HL-60 (cell line): ENCODE data around the gene L3MBTL1.

Source experiments
- DNase-seq, 2 experiments: peaks; one replicate each; pipeline ENCODE4 v3.0.0-alpha.2; 2010 to 2020; ENCODE audit warnings: low read depth in 1 of 2, low spot score in 1 of 2
- H3K27ac ChIP-seq: fragments of 250-450 bp; sonication (Bioruptor Pico); replicated peaks from 2 replicates; pipeline ENCODE4 v1.5.1; 2020; ENCODE audit warnings: mild to moderate bottlenecking, moderate library complexity
- H3K27me3 ChIP-seq: fragments of 250-450 bp; sonication (Bioruptor Pico); 2 replicates; pipeline ENCODE4 v1.5.1; 2021; ENCODE audit warnings: mild to moderate bottlenecking, moderate library complexity; ENCODE audit not compliant: insufficient read depth, poor library complexity, severe bottlenecking
- H3K4me3 ChIP-seq: replicated peaks from 2 replicates; pipeline ENCODE4 v1.5.1; 2011; ENCODE audit warnings: mild to moderate bottlenecking, control low read depth, low read length; ENCODE audit not compliant: insufficient read depth
- GABPA ChIP-seq: IDR thresholded peaks from 2 replicates; pipeline ENCODE4 v1.6.1; 2012; ENCODE audit warnings: low read depth
- POLR2AphosphoS5 ChIP-seq: IDR thresholded peaks from 2 replicates; pipeline ENCODE4 v1.6.1; 2012; ENCODE audit warnings: low read depth
- SPI1 ChIP-seq: IDR thresholded peaks from 2 replicates; pipeline ENCODE4 v1.6.1; 2012; ENCODE audit warnings: low read depth, mild to moderate bottlenecking, borderline replicate concordance
- TF ChIP-seq, protein P1 (sequence below): IDR thresholded peaks from 2 replicates; pipeline ENCODE4 v1.6.1; 2012; ENCODE audit warnings: low read depth; ENCODE audit not compliant: insufficient replicate concordance
- TF ChIP-seq, protein P2 (sequence below): IDR thresholded peaks from one replicate; pipeline ENCODE4 v1.5.1; 2011; ENCODE audit warnings: low read length, control low read depth, inconsistent platforms; ENCODE audit not compliant: insufficient read depth

Gene L3MBTL1

DNA sequence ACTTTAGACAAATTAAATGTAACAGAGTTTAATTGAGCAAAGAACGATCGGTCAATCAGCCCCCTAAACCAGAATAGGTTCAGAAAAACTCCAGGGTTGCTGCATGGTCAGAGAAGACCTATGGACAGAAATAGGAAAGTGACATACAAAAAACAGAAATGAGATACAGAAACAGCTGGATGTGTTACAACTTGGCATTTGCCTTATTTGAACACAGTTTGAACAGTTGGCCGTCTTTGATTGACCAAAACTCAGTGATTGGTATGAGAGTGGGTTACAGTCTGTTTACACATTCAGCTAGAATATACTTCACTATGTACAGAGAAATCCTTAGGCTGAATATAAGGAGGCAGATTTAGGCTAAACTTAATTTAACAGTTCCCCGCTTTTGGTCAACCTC lies 29.9 kb upstream of the L3MBTL1 start:
- H3K27me3 ChIP-seq: no peaks in the 10 kb centered on the region
- H3K4me3 ChIP-seq: no peak overlapping the region
- TF ChIP-seq POLR2AphosphoS5: no peak
- TF ChIP-seq SPI1: no peak
- TF ChIP-seq, protein P1, sequence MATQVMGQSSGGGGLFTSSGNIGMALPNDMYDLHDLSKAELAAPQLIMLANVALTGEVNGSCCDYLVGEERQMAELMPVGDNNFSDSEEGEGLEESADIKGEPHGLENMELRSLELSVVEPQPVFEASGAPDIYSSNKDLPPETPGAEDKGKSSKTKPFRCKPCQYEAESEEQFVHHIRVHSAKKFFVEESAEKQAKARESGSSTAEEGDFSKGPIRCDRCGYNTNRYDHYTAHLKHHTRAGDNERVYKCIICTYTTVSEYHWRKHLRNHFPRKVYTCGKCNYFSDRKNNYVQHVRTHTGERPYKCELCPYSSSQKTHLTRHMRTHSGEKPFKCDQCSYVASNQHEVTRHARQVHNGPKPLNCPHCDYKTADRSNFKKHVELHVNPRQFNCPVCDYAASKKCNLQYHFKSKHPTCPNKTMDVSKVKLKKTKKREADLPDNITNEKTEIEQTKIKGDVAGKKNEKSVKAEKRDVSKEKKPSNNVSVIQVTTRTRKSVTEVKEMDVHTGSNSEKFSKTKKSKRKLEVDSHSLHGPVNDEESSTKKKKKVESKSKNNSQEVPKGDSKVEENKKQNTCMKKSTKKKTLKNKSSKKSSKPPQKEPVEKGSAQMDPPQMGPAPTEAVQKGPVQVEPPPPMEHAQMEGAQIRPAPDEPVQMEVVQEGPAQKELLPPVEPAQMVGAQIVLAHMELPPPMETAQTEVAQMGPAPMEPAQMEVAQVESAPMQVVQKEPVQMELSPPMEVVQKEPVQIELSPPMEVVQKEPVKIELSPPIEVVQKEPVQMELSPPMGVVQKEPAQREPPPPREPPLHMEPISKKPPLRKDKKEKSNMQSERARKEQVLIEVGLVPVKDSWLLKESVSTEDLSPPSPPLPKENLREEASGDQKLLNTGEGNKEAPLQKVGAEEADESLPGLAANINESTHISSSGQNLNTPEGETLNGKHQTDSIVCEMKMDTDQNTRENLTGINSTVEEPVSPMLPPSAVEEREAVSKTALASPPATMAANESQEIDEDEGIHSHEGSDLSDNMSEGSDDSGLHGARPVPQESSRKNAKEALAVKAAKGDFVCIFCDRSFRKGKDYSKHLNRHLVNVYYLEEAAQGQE: no peak
- TF ChIP-seq, protein P2, sequence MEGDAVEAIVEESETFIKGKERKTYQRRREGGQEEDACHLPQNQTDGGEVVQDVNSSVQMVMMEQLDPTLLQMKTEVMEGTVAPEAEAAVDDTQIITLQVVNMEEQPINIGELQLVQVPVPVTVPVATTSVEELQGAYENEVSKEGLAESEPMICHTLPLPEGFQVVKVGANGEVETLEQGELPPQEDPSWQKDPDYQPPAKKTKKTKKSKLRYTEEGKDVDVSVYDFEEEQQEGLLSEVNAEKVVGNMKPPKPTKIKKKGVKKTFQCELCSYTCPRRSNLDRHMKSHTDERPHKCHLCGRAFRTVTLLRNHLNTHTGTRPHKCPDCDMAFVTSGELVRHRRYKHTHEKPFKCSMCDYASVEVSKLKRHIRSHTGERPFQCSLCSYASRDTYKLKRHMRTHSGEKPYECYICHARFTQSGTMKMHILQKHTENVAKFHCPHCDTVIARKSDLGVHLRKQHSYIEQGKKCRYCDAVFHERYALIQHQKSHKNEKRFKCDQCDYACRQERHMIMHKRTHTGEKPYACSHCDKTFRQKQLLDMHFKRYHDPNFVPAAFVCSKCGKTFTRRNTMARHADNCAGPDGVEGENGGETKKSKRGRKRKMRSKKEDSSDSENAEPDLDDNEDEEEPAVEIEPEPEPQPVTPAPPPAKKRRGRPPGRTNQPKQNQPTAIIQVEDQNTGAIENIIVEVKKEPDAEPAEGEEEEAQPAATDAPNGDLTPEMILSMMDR: no peak
- no peak for TF ChIP-seq GABPA
- DNase-seq: no peak
- H3K27ac ChIP-seq: no peak overlapping the region

DNA sequence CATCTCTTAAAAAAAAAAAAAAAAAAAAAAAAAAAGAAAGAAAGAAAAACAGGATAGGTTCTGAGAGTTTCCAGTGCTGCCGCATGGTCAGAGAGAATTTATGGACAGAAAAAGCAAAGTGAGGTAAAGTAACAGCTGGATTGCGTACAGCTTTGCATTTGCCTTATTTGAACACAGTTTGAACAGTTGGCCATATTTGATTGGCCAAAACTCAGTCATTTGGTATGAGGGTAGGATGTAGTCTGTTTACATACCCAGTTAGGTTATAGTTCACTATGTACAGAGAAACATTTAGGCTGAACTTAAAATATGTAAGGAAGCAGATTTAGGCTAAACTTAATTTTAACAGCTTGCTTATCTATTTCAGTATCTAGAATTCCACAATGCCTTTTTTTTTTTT lies 17.5 kb upstream of the L3MBTL1 start:
- no peaks in the 10 kb centered on the region for H3K27me3 ChIP-seq
- no peak for TF ChIP-seq POLR2AphosphoS5
- TF ChIP-seq, protein P2: no peak
- TF ChIP-seq GABPA: no peak
- TF ChIP-seq, protein P1: no peak
- TF ChIP-seq SPI1: no peak
- DNase-seq: no peak
- no peak overlapping the region for H3K4me3 ChIP-seq
- H3K27ac ChIP-seq: no peak overlapping the region

DNA sequence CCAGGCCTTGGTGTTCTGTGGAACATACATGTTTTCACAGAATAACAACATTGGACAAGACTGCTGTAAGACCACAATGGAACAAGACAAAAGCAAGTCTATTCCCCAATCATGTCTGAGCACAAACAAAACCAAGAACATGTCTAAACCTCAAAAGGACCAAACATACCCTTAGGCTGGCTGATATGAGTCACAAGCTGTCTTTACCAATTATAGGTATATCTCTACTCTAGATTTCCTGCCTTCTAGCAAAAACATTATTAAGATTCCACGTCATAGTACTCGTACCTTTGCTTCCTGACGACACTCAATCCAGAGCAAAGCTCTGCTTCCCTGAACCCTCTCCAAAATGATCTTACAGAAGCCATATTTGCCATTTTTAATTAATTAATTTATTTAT lies 15.4 kb upstream of the L3MBTL1 start:
- Histone ChIP-seq H3K4me3 (no peak overlapping the region), H3K27ac (no peak overlapping the region), H3K27me3 (no peaks in the 10 kb centered on the region)
- TF ChIP-seq, protein P2: no peak
- no peak for TF ChIP-seq GABPA
- TF ChIP-seq, protein P1: no peak
- no peak for TF ChIP-seq SPI1
- no peak for TF ChIP-seq POLR2AphosphoS5
- no peak for DNase-seq
